SK-N-SH (cell line): ENCODE measurements around the gene EDA. TPM values are rescaled to one million over a fixed set of nuclear protein-coding genes. Genes with fewer than 3 reads are reported as not detected.

ENCODE experiments used
- CTCF ChIA-PET: fragments of 300-600, 350-600 bp; formaldehyde crosslinking; extraction: SDS; loops from one replicate; lab custom pipeline; 2021; lab: Yijun Ruan, JAX
- POLR2A ChIA-PET: fragments of 350-600 bp; sonication (Branson Sonifier 250); formaldehyde crosslinking; extraction: SDS; loops from one replicate; lab custom pipeline; 2020; ENCODE audit warnings: antibody characterized with exemption, inconsistent platforms; lab: Yijun Ruan, JAX
- DNase-seq: peaks from one replicate; pipeline ENCODE4 v3.0.0; 2012
- H2AFZ ChIP-seq: fragments of 200-600 bp; sonication (generic); 2 replicates; pipeline ENCODE4 v1.8.1; 2016; ENCODE audit warnings: antibody characterized with exemption, mild to moderate bottlenecking, low read depth
- H3F3A ChIP-seq: fragments of 200-600 bp; sonication (generic); replicated peaks from 2 replicates; pipeline ENCODE3; 2016; ENCODE audit warnings: antibody characterized with exemption, mild to moderate bottlenecking; ENCODE audit not compliant: insufficient read depth
- H3K27ac ChIP-seq, 2 experiments: fragments of 200-500 bp in 1 of 2; fragments of 200-600 bp in 1 of 2; sonication (Bioruptor generic) in 1 of 2; sonication (generic), shearing (Covaris generic) in 1 of 2; 2 replicates each; pipeline versions ENCODE4 v1.5.1 to v1.6.1; 2014 to 2016; ENCODE audit warnings: low read depth in 2 of 2, inconsistent platforms in 1 of 2, low read length in 1 of 2, mild to moderate bottlenecking in 1 of 2, mixed read lengths in 1 of 2
- H3K27me3 ChIP-seq: fragments of 200-600 bp; sonication (generic), shearing (Covaris generic); 2 replicates; pipeline ENCODE4 v1.6.1; 2016; ENCODE audit warnings: mixed run types; ENCODE audit not compliant: insufficient read depth
- H3K36me3 ChIP-seq, 2 experiments: fragments of 200-500 bp in 1 of 2; fragments of 200-600 bp in 1 of 2; sonication (Bioruptor generic) in 1 of 2; sonication (generic) in 1 of 2; replicated peaks in 1 of 2; 2 replicates each; pipeline versions ENCODE3 to v1.5.1; 2014 to 2016; ENCODE audit warnings: low read length in 1 of 2, mild to moderate bottlenecking in 1 of 2; ENCODE audit not compliant: insufficient read depth in 2 of 2, control insufficient read depth in 1 of 2
- H3K4me1 ChIP-seq, 2 experiments: fragments of 200-500 bp in 1 of 2; fragments of 200-600 bp in 1 of 2; sonication (Bioruptor generic) in 1 of 2; sonication (generic), shearing (Covaris generic) in 1 of 2; 2 replicates each; pipeline versions ENCODE4 v1.5.1 to v1.6.1; 2014 to 2016; ENCODE audit warnings: low read depth in 1 of 2, low read length in 1 of 2, mixed run types in 1 of 2; ENCODE audit not compliant: insufficient read depth in 2 of 2, control insufficient read depth in 1 of 2
- H3K4me2 ChIP-seq: fragments of 200-600 bp; sonication (generic), shearing (Covaris generic); 2 replicates; pipeline ENCODE4 v1.6.1; 2017; ENCODE audit warnings: mixed run types
- H3K4me3 ChIP-seq, 2 experiments: fragments of 200-500 bp in 1 of 2; fragments of 200-600 bp in 1 of 2; sonication (Bioruptor generic) in 1 of 2; sonication (generic), shearing (Covaris generic) in 1 of 2; 2 replicates each; pipeline versions ENCODE4 v1.5.1 to v1.8.1; 2014 to 2016; ENCODE audit warnings: low read depth in 2 of 2, inconsistent platforms in 1 of 2, low read length in 1 of 2, mild to moderate bottlenecking in 1 of 2, mixed read lengths in 1 of 2, moderate library complexity in 1 of 2
- H3K79me2 ChIP-seq: fragments of 200-600 bp; sonication (generic); 2 replicates; pipeline ENCODE4 v1.8.1; 2017; ENCODE audit warnings: mild to moderate bottlenecking; ENCODE audit not compliant: insufficient read depth
- H3K9ac ChIP-seq: fragments of 200-600 bp; sonication (generic); 2 replicates; pipeline ENCODE4 v1.6.1; 2017; ENCODE audit warnings: mixed run types
- H3K9me2 ChIP-seq: fragments of 200-600 bp; sonication (generic); 2 replicates; pipeline ENCODE4 v1.6.1; 2017; ENCODE audit warnings: mixed run types
- H3K9me3 ChIP-seq: fragments of 200-600 bp; sonication (generic); 2 replicates; pipeline ENCODE4 v1.6.1; 2017; ENCODE audit warnings: mixed run types, mild to moderate bottlenecking, moderate library complexity
- H4K20me1 ChIP-seq: fragments of 200-600 bp; sonication (generic); 2 replicates; pipeline ENCODE4 v1.6.1; 2017; ENCODE audit warnings: mild to moderate bottlenecking, mixed run types; ENCODE audit not compliant: insufficient read depth
- CHD2 ChIP-seq: fragments of 150-350 bp; IDR thresholded peaks from 2 replicates; pipeline ENCODE4 v1.6.1; 2018; ENCODE audit warnings: low read length; ENCODE audit not compliant: partially characterized antibody
- CTCF ChIP-seq: fragments of 200-600 bp; sonication (generic); IDR thresholded peaks from 2 replicates; pipeline ENCODE4 v1.6.1; 2017; ENCODE audit warnings: antibody characterized with exemption, mild to moderate bottlenecking, moderate library complexity
- ELF1 ChIP-seq: IDR thresholded peaks from 2 replicates; pipeline ENCODE4 v1.4.0; 2012
- EZH2phosphoT487 ChIP-seq: fragments of 200-600 bp; sonication (generic); IDR thresholded peaks from 2 replicates; pipeline ENCODE4 v1.6.1; 2017; ENCODE audit warnings: low read depth, mixed run types, mild to moderate bottlenecking, antibody characterized with exemption, moderate library complexity, borderline replicate concordance
- FOXM1 ChIP-seq: IDR thresholded peaks from 2 replicates; pipeline ENCODE4 v1.4.0; 2012; ENCODE audit warnings: low read depth, mild to moderate bottlenecking
- GABPA ChIP-seq: IDR thresholded peaks from 2 replicates; pipeline ENCODE4 v1.4.0; 2012; ENCODE audit warnings: low read depth, mild to moderate bottlenecking
- GATA2 ChIP-seq: sonication (generic); formaldehyde crosslinking; IDR thresholded peaks from 2 replicates; pipeline ENCODE4 v1.5.0; 2020; ENCODE audit warnings: mild to moderate bottlenecking, missing genetic modification reagents
- IRF3 ChIP-seq: fragments of 150-350 bp; IDR thresholded peaks from 2 replicates; pipeline ENCODE4 v1.6.1; 2016; ENCODE audit warnings: mild to moderate bottlenecking, low read depth, low read length
- JUND ChIP-seq: IDR thresholded peaks from 2 replicates; pipeline ENCODE4 v1.4.0; 2012
- MEF2A ChIP-seq: IDR thresholded peaks from 2 replicates; pipeline ENCODE4 v1.4.0; 2012; ENCODE audit warnings: low read depth, borderline replicate concordance
- NFIC ChIP-seq: IDR thresholded peaks from 2 replicates; pipeline ENCODE4 v1.4.0; 2012; ENCODE audit warnings: borderline replicate concordance
- NRF1 ChIP-seq: IDR thresholded peaks from 2 replicates; pipeline ENCODE4 v1.6.1; 2012; ENCODE audit warnings: low read depth, mild to moderate bottlenecking, low read length
- POLR2AphosphoS5 ChIP-seq: IDR thresholded peaks from 2 replicates; pipeline ENCODE4 v1.6.1; 2012; ENCODE audit warnings: low read depth, low read length
- RAD21 ChIP-seq: IDR thresholded peaks from 2 replicates; pipeline ENCODE4 v1.6.1; 2012; ENCODE audit warnings: mild to moderate bottlenecking, low read length
- RCOR1 ChIP-seq: fragments of 150-350 bp; IDR thresholded peaks from 2 replicates; pipeline ENCODE4 v1.6.1; 2017; ENCODE audit warnings: antibody characterized with exemption, low read length
- RFX5 ChIP-seq: IDR thresholded peaks from 2 replicates; pipeline ENCODE4 v1.6.1; 2012; ENCODE audit warnings: mild to moderate bottlenecking, improper control_type of control experiment, low read length
- RXRA ChIP-seq: IDR thresholded peaks from 2 replicates; pipeline ENCODE4 v1.4.0; 2012; ENCODE audit warnings: low read depth, mild to moderate bottlenecking, borderline replicate concordance
- SMC3 ChIP-seq: IDR thresholded peaks from 2 replicates; pipeline ENCODE4 v1.6.1; 2012; ENCODE audit warnings: low read depth, low read length, improper control_type of control experiment
- USF2 ChIP-seq: fragments of 150-350 bp; IDR thresholded peaks from 2 replicates; pipeline ENCODE4 v1.6.1; 2017; ENCODE audit warnings: antibody characterized with exemption, low read length, low read depth, borderline replicate concordance
- YY1 ChIP-seq: IDR thresholded peaks from 2 replicates; pipeline ENCODE4 v1.4.0; 2012; ENCODE audit warnings: low read depth, mild to moderate bottlenecking
- ZBTB33 ChIP-seq: IDR thresholded peaks from 2 replicates; pipeline ENCODE4 v1.4.0; 2012; ENCODE audit warnings: low read depth, borderline replicate concordance
- WGBS: methylation state at CpG from one replicate; pipeline ENCODE4 v1.1.6; 2017; ENCODE audit warnings: low lambda C conversion rate; 5-methylcytosine and 5-hydroxymethylcytosine counted together
- polyA plus RNA-seq, 3 experiments: library from polyadenylated mRNA; depleted of rRNA; stranded (reverse); fragments of >200 nt; gene quantifications; 2 replicates each; pipeline ENCODE4 v1.2.3, GENCODE V29; 2012

The EDA gene
- polyA plus RNA-seq, 1 of the 3 experiments (the other 2 are of a cell fraction), result 0.02 TPM

GRCh38 chrX:69748055-69748454 is 132.1 kb downstream of the EDA start (continued):
- TF ChIP-seq GABPA (no peak), USF2 (no peak), SMC3 (no peak), EZH2phosphoT487 (no peak), NRF1 (no peak), CHD2 (no peak), RAD21 (no peak)

GRCh38 chrX:69759921-69760625 is 144.2 kb downstream of the EDA start:
- WGBS, result 0% methylated on average over 1 of the region's 1 CpG
- Histone ChIP-seq H3K4me1 (no peaks in the 10 kb centered on the region), H3K4me3 (no peak overlapping the region), H3K9me3 (no peaks in the 10 kb centered on the region), H3F3A (no peaks in the 10 kb centered on the region), H4K20me1 (no peaks in the 10 kb centered on the region), H3K36me3 (no peaks in the 10 kb centered on the region), H3K4me2 (no peak overlapping the region), H3K27ac (no peak overlapping the region), H2AFZ (no peak overlapping the region), H3K27me3 (no peaks in the 10 kb centered on the region), H3K9ac (no peak overlapping the region), H3K79me2 (no peaks in the 10 kb centered on the region), H3K9me2 (no peaks in the 10 kb centered on the region)
- CTCF ChIA-PET, result no interaction called here
- TF ChIP-seq IRF3 (no peak), NFIC (no peak), MEF2A (no peak), ZBTB33 (no peak), RFX5 (no peak), GATA2 (CRISPR knock-in tag) (no peak), RCOR1 (no peak), RAD21 (no peak), EZH2phosphoT487 (no peak), RXRA (no peak), ELF1 (no peak), JUND (no peak), FOXM1 (no peak), YY1 (no peak), POLR2AphosphoS5 (no peak), CTCF (no peak)
- DNase-seq, result no peak
- POLR2A ChIA-PET, result no interaction called here
